Prostate gland (tissue), 2 donors: ENCODE results near the gene DLGAP1.

ENCODE experiments used
- CTCF ChIP-seq, 4 experiments: fragments of 200-600 bp in 2 of 4; fragments of 450-650 bp in 2 of 4; sonication (generic) in 2 of 4; IDR thresholded peaks; 1 replicate in 3 of 4; 2 replicates in 1 of 4; pipeline ENCODE4 v1.5.1; 2016 to 2019; ENCODE audit warnings: antibody characterized with exemption in 4 of 4, mild to moderate bottlenecking in 2 of 4, moderate library complexity in 2 of 4
- POLR2AphosphoS5 ChIP-seq: sonication (generic); formaldehyde crosslinking; IDR thresholded peaks from one replicate; pipeline ENCODE4 v1.6.1; 2017; ENCODE audit warnings: antibody characterized with exemption

- no peak for TF ChIP-seq CTCF (IDR thresholded peaks at IDR 0.05)
- no peak for TF ChIP-seq POLR2AphosphoS5
Observed at GRCh38 chr18:3799515-3799914, 655.6 kb downstream of the DLGAP1 start.
